Skeletal muscle satellite cell (primary cell): ENCODE results near the gene PPM1B.
"Not testable (repeated sequence)": the region's sequence is repeated elsewhere in the genome, so short reads cannot be mapped to it uniquely, and the experiment has no call there.

Experiments
- H3K27me3 ChIP-seq: 2 replicates; pipeline ENCODE4 v1.7.0; 2013; ENCODE audit warnings: low read length; ENCODE audit not compliant: control insufficient read depth, insufficient read depth
- H3K36me3 ChIP-seq: 2 replicates; pipeline ENCODE4 v1.7.0; 2013; ENCODE audit warnings: mild to moderate bottlenecking, control low read depth, low read length; ENCODE audit not compliant: insufficient read depth
- H3K4me1 ChIP-seq: 2 replicates; pipeline ENCODE4 v1.7.0; 2013; ENCODE audit warnings: low read length; ENCODE audit not compliant: control insufficient read depth, insufficient read depth
- H3K4me2 ChIP-seq: 2 replicates; pipeline ENCODE4 v1.7.0; 2013; ENCODE audit warnings: mild to moderate bottlenecking, low read length
- H3K4me3 ChIP-seq: 2 replicates; pipeline ENCODE4 v1.7.0; 2013; ENCODE audit warnings: low read length
- H3K9ac ChIP-seq: 2 replicates; pipeline ENCODE4 v1.7.0; 2013; ENCODE audit warnings: mild to moderate bottlenecking, low read depth, low read length, moderate library complexity
- H3K9me3 ChIP-seq: replicated peaks from 2 replicates; pipeline ENCODE4 v1.7.0; 2013; ENCODE audit warnings: mild to moderate bottlenecking, control low read depth, low read length

Gene PPM1B

DNA sequence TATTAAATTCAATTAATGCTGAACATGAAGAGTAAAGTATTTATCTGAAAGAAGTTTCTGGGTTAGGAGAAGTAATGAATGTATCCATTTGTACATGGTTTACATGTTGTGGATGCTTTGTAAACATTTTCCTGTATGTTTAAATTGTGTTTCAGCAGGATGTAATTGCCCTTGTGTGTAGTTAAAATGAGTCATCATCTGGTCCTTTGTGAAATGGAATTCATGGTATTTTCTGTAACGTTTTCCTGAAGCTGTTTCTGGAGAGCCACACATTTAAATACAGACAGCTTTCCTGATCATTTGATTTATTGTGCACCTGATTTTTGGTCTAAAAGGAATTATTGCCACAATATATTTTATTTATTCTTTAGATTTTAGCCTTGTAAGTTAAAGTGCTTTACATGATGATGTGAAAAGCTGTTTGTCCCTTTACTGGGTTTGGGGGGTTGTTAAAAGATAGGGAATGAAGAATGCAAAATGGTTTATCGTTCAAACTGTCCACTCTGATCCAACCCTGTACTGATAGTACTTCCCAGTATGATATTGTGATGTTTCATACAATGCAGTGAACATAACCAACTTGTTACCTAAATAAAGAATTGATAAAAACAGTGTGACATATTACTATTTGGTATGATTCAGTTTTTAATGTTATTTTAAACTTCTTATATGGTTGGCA lies 64.9 kb downstream of the PPM1B start:
- peaks cover 14% of the 10 kb centered on the region for H3K4me1 ChIP-seq
- H3K4me2 ChIP-seq, result peak overlapping the region; percentile 44
- H3K9me3 ChIP-seq, result no peaks in the 10 kb centered on the region
- H3K9ac ChIP-seq, result no peak overlapping the region
- no peak overlapping the region for H3K4me3 ChIP-seq
- H3K27me3 ChIP-seq, result no peaks in the 10 kb centered on the region
- H3K36me3 ChIP-seq, result no peaks in the 10 kb centered on the region

GRCh38 chr2:44237221-44237620 lies 68.5 kb downstream of the PPM1B start:
- H3K9me3 ChIP-seq, result no peaks in the 10 kb centered on the region
- H3K4me2 ChIP-seq, result no peak overlapping the region
- peaks cover 14% of the 10 kb centered on the region for H3K4me1 ChIP-seq
- H3K36me3 ChIP-seq, result no peaks in the 10 kb centered on the region
- no peak overlapping the region for H3K9ac ChIP-seq
- no peaks in the 10 kb centered on the region for H3K27me3 ChIP-seq
- H3K4me3 ChIP-seq, result no peak overlapping the region

GRCh38 chr2:44242904-44243303 lies 74.2 kb downstream of the PPM1B start:
- Histone ChIP-seq H3K36me3 (no peaks in the 10 kb centered on the region), H3K27me3 (no peaks in the 10 kb centered on the region), H3K9ac (no peak overlapping the region), H3K9me3 (no peaks in the 10 kb centered on the region), H3K4me3 (no peak overlapping the region), H3K4me2 (no peak overlapping the region), H3K4me1 (peaks cover 3% of the 10 kb centered on the region)

GRCh38 chr2:44244135-44244871 lies 75.6 kb downstream of the PPM1B start:
- H3K9ac ChIP-seq, result peak overlapping the region; percentile 23
- H3K36me3 ChIP-seq, result no peaks in the 10 kb centered on the region
- H3K4me2 ChIP-seq, result peak overlapping the region; percentile 75
- H3K27me3 ChIP-seq, result no peaks in the 10 kb centered on the region
- no peaks in the 10 kb centered on the region for H3K9me3 ChIP-seq
- peaks cover 3% of the 10 kb centered on the region for H3K4me1 ChIP-seq
- H3K4me3 ChIP-seq, result peak overlapping the region; percentile 58

DNA sequence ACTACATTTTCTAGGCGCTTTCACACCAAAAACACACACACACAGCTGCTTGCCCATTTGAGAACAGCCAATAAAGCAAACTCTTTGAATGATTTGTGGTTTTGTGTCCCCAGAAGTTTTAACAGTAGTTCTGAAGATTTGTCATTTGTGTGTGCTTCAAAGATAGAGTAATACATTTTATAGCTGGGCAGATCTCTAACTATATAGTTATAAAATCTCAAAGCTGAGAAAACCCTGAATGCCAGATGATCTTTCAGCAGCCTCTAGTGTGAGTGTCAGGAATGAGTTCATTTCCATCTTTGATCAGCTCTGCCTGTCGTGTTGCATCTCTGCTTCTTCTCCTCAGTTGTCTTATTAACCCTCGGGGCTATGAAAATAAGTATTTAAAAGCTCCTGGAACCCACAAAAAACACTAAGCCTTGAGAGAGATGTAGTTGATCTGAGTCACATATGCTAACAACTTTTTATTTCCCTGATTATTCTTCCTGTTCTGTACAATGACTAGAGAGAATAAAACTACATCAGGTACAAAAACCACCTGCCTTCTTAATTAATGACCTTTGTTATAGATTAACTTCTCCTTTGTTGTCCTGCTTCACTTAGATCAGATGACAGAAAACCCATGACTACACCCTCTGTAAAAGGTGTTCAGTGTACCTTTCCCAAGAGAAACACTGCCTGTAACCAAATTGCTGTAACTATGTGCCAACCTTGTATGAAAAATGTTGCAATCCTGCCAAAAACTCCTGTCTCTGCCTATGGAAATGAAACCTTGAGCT lies 76.6 kb downstream of the PPM1B start:
- H3K4me1 ChIP-seq, result peaks cover 3% of the 10 kb centered on the region
- no peak overlapping the region for H3K9ac ChIP-seq
- no peak overlapping the region for H3K4me3 ChIP-seq
- no peaks in the 10 kb centered on the region for H3K36me3 ChIP-seq
- no peak overlapping the region for H3K4me2 ChIP-seq
- no peaks in the 10 kb centered on the region for H3K27me3 ChIP-seq
- H3K9me3 ChIP-seq, result no peaks in the 10 kb centered on the region

DNA sequence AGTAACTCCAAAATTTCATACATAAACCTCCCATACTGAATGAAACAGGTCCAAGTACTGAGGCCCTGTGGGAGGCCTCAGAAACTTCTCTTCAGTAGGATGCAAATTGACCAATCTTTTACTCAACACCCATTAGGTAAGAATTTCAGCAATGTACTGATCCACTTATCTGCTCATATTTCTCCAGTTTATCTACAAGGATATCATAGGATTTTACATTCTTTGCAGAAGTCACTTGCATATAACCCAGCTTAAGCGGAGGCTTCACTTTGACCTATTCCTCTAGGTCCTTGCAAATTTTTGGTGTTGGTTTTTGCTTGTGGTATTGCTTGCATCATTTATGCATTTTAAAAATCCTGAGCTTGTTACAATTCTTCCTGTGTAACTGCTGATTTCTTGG lies 77.8 kb downstream of the PPM1B start:
- no peak overlapping the region for H3K9ac ChIP-seq

DNA sequence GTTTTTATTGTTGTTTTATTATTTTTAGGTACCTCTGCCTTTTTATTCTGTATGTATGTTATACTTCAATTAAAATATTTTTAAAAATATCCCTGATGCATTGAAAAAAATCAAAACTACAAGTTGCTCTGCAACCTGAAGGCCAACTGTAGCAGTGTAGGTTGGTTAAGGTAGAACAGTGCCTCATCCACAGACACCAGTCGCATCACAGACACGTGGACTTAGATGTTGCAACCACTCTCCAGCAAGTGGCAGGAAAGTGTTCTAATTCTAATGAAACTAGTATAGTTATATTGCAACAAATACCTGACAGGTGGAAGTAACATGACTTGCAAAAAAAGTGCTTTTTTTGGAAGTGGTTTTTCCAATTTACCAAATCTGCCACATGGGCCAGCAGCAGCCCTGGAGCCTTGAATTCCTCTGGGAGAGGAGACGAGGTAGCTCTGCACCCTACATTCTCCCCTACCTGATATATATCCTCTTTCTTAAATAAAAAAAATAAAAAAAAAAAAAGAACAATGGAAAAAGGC lies 78.2 kb downstream of the PPM1B start:
- H3K4me3 ChIP-seq, result no peak overlapping the region
- H3K36me3 ChIP-seq, result no peaks in the 10 kb centered on the region
- no peaks in the 10 kb centered on the region for H3K27me3 ChIP-seq
- H3K4me1 ChIP-seq, result peaks cover 3% of the 10 kb centered on the region
- H3K9me3 ChIP-seq, result no peaks in the 10 kb centered on the region
- H3K9ac ChIP-seq, result no peak overlapping the region
- no peak overlapping the region for H3K4me2 ChIP-seq

More for the DNA sequence above, 77.8 kb downstream of the PPM1B start:
- Histone ChIP-seq H3K9me3 (no peaks in the 10 kb centered on the region), H3K36me3 (no peaks in the 10 kb centered on the region), H3K4me2 (no peak overlapping the region), H3K27me3 (no peaks in the 10 kb centered on the region), H3K4me1 (peaks cover 3% of the 10 kb centered on the region), H3K4me3 (no peak overlapping the region)

GRCh38 chr2:44247924-44248323 lies 79.2 kb downstream of the PPM1B start:
- no peak overlapping the region for H3K9ac ChIP-seq
- no peak overlapping the region for H3K4me2 ChIP-seq
- no peaks in the 10 kb centered on the region for H3K27me3 ChIP-seq
- H3K36me3 ChIP-seq, result no peaks in the 10 kb centered on the region
- H3K4me3 ChIP-seq, result no peak overlapping the region
- peaks cover 3% of the 10 kb centered on the region for H3K4me1 ChIP-seq
- peaks cover 3% of the 10 kb centered on the region for H3K9me3 ChIP-seq

DNA sequence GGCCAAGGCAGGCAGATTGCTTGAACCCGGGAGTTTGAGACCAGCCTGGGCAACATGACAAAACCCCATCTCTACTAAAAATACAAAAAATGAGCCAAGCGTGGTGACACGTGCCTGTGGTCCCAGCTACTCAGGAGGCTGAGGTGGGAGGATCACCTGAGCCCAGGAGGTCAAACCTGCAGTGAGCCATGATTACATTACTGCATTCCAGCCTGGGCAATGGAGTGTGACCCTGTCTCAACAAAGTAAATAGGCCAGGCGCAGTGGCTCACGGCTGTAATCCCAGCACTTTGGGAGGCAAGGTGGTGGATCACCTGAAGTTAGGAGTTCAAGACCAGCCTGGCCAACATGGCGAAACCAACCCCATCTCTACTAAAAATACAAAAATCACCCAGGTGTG lies 80.6 kb downstream of the PPM1B start:
- H3K4me3 ChIP-seq, H3K9me3 ChIP-seq, H3K4me1 ChIP-seq, H3K36me3 ChIP-seq, H3K9ac ChIP-seq, H3K4me2 ChIP-seq, H3K27me3 ChIP-seq: not testable (repeated sequence)

DNA sequence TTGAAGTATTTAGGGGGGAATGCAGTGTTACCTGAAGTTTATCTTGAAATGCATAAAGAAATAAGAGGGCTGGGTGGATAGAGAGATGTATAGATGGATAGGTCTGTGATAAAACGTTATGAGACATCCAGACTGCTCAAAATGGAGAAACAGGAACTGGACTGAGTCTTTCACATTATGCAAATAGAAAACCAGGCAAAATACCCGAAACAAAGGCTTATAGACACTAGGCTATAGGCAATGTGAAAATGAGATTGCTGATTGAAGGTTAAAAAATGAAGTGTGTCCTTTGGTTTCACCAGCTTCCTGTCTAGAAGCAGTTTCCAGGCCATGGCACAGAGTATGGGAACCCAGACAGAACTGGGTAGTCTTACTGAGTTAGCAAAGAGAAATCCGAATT lies 81.7 kb downstream of the PPM1B start:
- no peak overlapping the region for H3K4me3 ChIP-seq
- no peaks in the 10 kb centered on the region for H3K27me3 ChIP-seq
- H3K9me3 ChIP-seq, result peaks cover 3% of the 10 kb centered on the region
- no peaks in the 10 kb centered on the region for H3K4me1 ChIP-seq
- no peaks in the 10 kb centered on the region for H3K36me3 ChIP-seq
- no peak overlapping the region for H3K9ac ChIP-seq
- no peak overlapping the region for H3K4me2 ChIP-seq

GRCh38 chr2:44254023-44254422 lies 85.3 kb downstream of the PPM1B start:
- no peaks in the 10 kb centered on the region for H3K27me3 ChIP-seq
- no peak overlapping the region for H3K4me3 ChIP-seq
- no peak overlapping the region for H3K9ac ChIP-seq
- no peaks in the 10 kb centered on the region for H3K4me1 ChIP-seq
- H3K36me3 ChIP-seq, result no peaks in the 10 kb centered on the region
- H3K4me2 ChIP-seq, result no peak overlapping the region
- peaks cover 3% of the 10 kb centered on the region for H3K9me3 ChIP-seq
